K562 (cell line): ENCODE data around the gene CSNK1A1. TPM values are rescaled to one million over a fixed set of nuclear protein-coding genes. Genes with fewer than 3 reads are reported as not detected.
A peak's percentile ranks its signal among the peaks of the same experiment; 100 is the strongest.

Source experiments
- ATF7 ChIP-seq: fragments of 450-650 bp; IDR thresholded peaks from 2 replicates; pipeline ENCODE4 v1.7.1; 2014; ENCODE audit warnings: mild to moderate bottlenecking, moderate library complexity
- EP300 ChIP-seq: IDR thresholded peaks from 2 replicates; pipeline ENCODE4 v1.6.1; 2012; ENCODE audit warnings: low read length, improper control_type of control experiment
- ETS2 ChIP-seq: IDR thresholded peaks from 2 replicates; pipeline ENCODE4 v1.6.1; 2016; ENCODE audit warnings: borderline replicate concordance, missing genetic modification characterization, mild to moderate bottlenecking, moderate library complexity, missing compliant biosample characterization; ENCODE audit not compliant: poor library complexity, severe bottlenecking
- ETV5 ChIP-seq: sonication (generic); formaldehyde crosslinking; IDR thresholded peaks from 2 replicates; pipeline ENCODE4 v1.4.0; 2020; ENCODE audit warnings: low read depth, mild to moderate bottlenecking, missing genetic modification reagents
- HNRNPUL1 ChIP-seq: fragments of 200-400 bp; formaldehyde crosslinking; IDR thresholded peaks from 2 replicates; pipeline ENCODE4 v1.6.1; 2017; ENCODE audit warnings: low read length
- MAFF ChIP-seq: IDR thresholded peaks from 2 replicates; pipeline ENCODE4 v1.6.1; 2012; ENCODE audit warnings: low read length, improper control_type of control experiment
- MBD2 ChIP-seq: sonication (generic); IDR thresholded peaks from 2 replicates; pipeline ENCODE4 v1.6.1; 2016; ENCODE audit warnings: low read depth, borderline replicate concordance
- MEF2A ChIP-seq: IDR thresholded peaks from 2 replicates; pipeline ENCODE4 v1.6.1; 2011; ENCODE audit warnings: low read depth, mild to moderate bottlenecking, low read length, moderate library complexity; ENCODE audit not compliant: control insufficient read depth
- NR3C1 ChIP-seq: sonication (generic); formaldehyde crosslinking; IDR thresholded peaks from 2 replicates; pipeline ENCODE4 v1.8.1; 2022; ENCODE audit warnings: missing genetic modification reagents
- POLR2A ChIP-seq: fragments of 450-650 bp; conservative IDR thresholded peaks from 2 replicates; pipeline ENCODE4 v1.6.1; 2016
- TAF7 ChIP-seq: fragments of 450-650 bp; IDR thresholded peaks from 2 replicates; pipeline ENCODE4 v1.6.1; 2016; ENCODE audit warnings: missing genetic modification characterization, missing compliant biosample characterization
- WHSC1 ChIP-seq: IDR thresholded peaks from one replicate; pipeline ENCODE4 v1.6.1; 2012; ENCODE audit warnings: low read length, control low read depth, inconsistent platforms
- ZBTB7A ChIP-seq: IDR thresholded peaks from 2 replicates; pipeline ENCODE4 v1.6.1; 2011; ENCODE audit warnings: low read depth, mild to moderate bottlenecking, low read length, moderate library complexity, borderline replicate concordance; ENCODE audit not compliant: control insufficient read depth
- ZKSCAN3 ChIP-seq: fragments of 250-450 bp; sonication (Bioruptor Pico); IDR thresholded peaks from 2 replicates; pipeline ENCODE4 v1.4.0; 2020
- ZNF12 ChIP-seq: sonication (generic); formaldehyde crosslinking; IDR thresholded peaks from 2 replicates; pipeline ENCODE4 v1.4.0; 2020; ENCODE audit warnings: mild to moderate bottlenecking, missing genetic modification reagents
- ZNF431 ChIP-seq: sonication (generic); formaldehyde crosslinking; IDR thresholded peaks from 2 replicates; pipeline ENCODE4 v1.8.0; 2022; ENCODE audit warnings: mild to moderate bottlenecking, missing genetic modification reagents
- ZNF584 ChIP-seq: fragments of 200-800 bp; sonication (Bioruptor generic); IDR thresholded peaks from 2 replicates; pipeline ENCODE4 v1.6.1; 2016; ENCODE audit warnings: low read depth, mild to moderate bottlenecking, missing genetic modification characterization, missing compliant biosample characterization
- ZNF75A ChIP-seq: fragments of 450-650 bp; formaldehyde crosslinking; IDR thresholded peaks from 2 replicates; pipeline ENCODE4 v1.4.0; 2020; ENCODE audit warnings: mild to moderate bottlenecking
- ZNF766 ChIP-seq: fragments of 200-800 bp; sonication (Bioruptor generic); conservative IDR thresholded peaks from 2 replicates; pipeline ENCODE4 v1.6.1; 2016; ENCODE audit warnings: missing genetic modification characterization, missing compliant biosample characterization
- polyA plus RNA-seq, 8 experiments: library from polyadenylated mRNA; depleted of rRNA in 4 of 8; stranded (reverse) in 5 of 8; unstranded in 3 of 8; fragments of >200 nt; fragmentation: Nextera tagmentation in 2 of 8; fragmentation: Illumina TruSeq in 1 of 8; extraction: Ambion mirVana in 2 of 8; extraction: Trizol in 1 of 8; gene quantifications; 2 replicates each; pipeline versions ENCODE4 v1.2.1 to v1.2.3, GENCODE V29; 2011 to 2014; ENCODE audit warnings: inconsistent platforms in 1 of 8, missing spikeins in 1 of 8
- total RNA-seq, 7 experiments: library from RNA; depleted of rRNA in 6 of 7; stranded (reverse); fragments of >200 nt in 6 of 7; fragmentation: Illumina TruSeq in 2 of 7; extraction: Trizol in 2 of 7; gene quantifications; 2 replicates each; pipeline versions ENCODE4 v1.2.1 to v1.2.3, GENCODE V29; 2011 to 2021; ENCODE audit warnings: low replicate concordance in 1 of 7
- TF ChIP-seq, protein P1 (sequence below): fragments of 150-350 bp; conservative IDR thresholded peaks from 2 replicates; pipeline ENCODE4 v1.6.1; 2014; ENCODE audit warnings: low read length
- TF ChIP-seq, protein P2 (sequence below): sonication (generic); formaldehyde crosslinking; IDR thresholded peaks from 2 replicates; pipeline ENCODE4 v1.4.0; 2020; ENCODE audit warnings: mild to moderate bottlenecking, missing genetic modification reagents
- TF ChIP-seq, protein P3 (sequence below): fragments of 450-650 bp; IDR thresholded peaks from 2 replicates; pipeline ENCODE4 v1.7.0; 2016; ENCODE audit warnings: borderline replicate concordance

Gene CSNK1A1
- total and polyA plus RNA-seq, 9 of the 15 experiments (the other 6 are each of a cell fraction or from before 2014, with no cell fraction given), result 49.1 to 196 (median 154) TPM

DNA sequence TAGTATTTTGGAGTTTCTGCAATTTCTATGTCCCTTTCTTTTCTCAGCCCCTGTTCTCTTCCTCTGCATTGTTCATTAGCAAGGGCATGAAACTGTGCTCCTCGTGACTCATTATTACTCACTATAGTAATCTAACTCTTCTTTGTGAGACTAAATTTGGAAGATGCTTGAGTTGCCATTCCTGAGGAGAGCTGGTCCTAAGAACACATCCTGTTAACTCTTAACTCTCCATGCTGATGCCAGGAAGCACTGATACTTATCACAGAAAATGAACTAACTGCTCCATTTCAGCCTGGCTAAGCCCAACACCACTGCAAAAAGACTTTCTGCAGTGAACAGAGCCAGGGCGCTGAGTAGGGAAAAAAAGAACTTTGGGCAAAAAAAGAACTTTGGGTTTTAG is 10.6 kb upstream of the CSNK1A1 start (continued):
- TF ChIP-seq, protein P1, sequence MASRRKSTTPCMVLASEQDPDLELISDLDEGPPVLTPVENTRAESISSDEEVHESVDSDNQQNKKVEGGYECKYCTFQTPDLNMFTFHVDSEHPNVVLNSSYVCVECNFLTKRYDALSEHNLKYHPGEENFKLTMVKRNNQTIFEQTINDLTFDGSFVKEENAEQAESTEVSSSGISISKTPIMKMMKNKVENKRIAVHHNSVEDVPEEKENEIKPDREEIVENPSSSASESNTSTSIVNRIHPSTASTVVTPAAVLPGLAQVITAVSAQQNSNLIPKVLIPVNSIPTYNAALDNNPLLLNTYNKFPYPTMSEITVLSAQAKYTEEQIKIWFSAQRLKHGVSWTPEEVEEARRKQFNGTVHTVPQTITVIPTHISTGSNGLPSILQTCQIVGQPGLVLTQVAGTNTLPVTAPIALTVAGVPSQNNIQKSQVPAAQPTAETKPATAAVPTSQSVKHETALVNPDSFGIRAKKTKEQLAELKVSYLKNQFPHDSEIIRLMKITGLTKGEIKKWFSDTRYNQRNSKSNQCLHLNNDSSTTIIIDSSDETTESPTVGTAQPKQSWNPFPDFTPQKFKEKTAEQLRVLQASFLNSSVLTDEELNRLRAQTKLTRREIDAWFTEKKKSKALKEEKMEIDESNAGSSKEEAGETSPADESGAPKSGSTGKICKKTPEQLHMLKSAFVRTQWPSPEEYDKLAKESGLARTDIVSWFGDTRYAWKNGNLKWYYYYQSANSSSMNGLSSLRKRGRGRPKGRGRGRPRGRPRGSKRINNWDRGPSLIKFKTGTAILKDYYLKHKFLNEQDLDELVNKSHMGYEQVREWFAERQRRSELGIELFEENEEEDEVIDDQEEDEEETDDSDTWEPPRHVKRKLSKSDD, result no peak
- TF ChIP-seq ZBTB7A (no peak), ZNF75A (CRISPR knock-in tag) (no peak), EP300 (peak; percentile 61), WHSC1 (no peak), MAFF (no peak), ZNF12 (CRISPR knock-in tag) (no peak), ETS2 (tag) (no peak), ZNF584 (CRISPR knock-in tag) (peak; percentile 83), ZKSCAN3 (no peak), ATF7 (0 out of 2 replicates have a peak, but pooled peaks have one; percentile 35), TAF7 (no peak), ZNF431 (CRISPR knock-in tag) (no peak), ETV5 (peak; percentile 92), POLR2A (no peak), MBD2 (no peak), HNRNPUL1 (no peak), NR3C1 (CRISPR knock-in tag) (no peak), ZNF766 (CRISPR knock-in tag) (no peak), MEF2A (peak; percentile 59; the same call in 1 of the 2 replicates)
- TF ChIP-seq, protein P2, sequence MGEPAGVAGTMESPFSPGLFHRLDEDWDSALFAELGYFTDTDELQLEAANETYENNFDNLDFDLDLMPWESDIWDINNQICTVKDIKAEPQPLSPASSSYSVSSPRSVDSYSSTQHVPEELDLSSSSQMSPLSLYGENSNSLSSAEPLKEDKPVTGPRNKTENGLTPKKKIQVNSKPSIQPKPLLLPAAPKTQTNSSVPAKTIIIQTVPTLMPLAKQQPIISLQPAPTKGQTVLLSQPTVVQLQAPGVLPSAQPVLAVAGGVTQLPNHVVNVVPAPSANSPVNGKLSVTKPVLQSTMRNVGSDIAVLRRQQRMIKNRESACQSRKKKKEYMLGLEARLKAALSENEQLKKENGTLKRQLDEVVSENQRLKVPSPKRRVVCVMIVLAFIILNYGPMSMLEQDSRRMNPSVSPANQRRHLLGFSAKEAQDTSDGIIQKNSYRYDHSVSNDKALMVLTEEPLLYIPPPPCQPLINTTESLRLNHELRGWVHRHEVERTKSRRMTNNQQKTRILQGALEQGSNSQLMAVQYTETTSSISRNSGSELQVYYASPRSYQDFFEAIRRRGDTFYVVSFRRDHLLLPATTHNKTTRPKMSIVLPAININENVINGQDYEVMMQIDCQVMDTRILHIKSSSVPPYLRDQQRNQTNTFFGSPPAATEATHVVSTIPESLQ, result no peak
- TF ChIP-seq, protein P3, sequence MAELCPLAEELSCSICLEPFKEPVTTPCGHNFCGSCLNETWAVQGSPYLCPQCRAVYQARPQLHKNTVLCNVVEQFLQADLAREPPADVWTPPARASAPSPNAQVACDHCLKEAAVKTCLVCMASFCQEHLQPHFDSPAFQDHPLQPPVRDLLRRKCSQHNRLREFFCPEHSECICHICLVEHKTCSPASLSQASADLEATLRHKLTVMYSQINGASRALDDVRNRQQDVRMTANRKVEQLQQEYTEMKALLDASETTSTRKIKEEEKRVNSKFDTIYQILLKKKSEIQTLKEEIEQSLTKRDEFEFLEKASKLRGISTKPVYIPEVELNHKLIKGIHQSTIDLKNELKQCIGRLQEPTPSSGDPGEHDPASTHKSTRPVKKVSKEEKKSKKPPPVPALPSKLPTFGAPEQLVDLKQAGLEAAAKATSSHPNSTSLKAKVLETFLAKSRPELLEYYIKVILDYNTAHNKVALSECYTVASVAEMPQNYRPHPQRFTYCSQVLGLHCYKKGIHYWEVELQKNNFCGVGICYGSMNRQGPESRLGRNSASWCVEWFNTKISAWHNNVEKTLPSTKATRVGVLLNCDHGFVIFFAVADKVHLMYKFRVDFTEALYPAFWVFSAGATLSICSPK, result no peak
